Activated T-helper 17 cell treated with anti-CD3 and anti-CD28 coated beads, Interleukin-2, amount 50 U/mL, for 72 hours (primary cell): ENCODE data around the gene RNF187. TPM values are rescaled to one million over a fixed set of nuclear protein-coding genes. Genes with fewer than 3 reads are reported as not detected.

Experiments used
- total RNA-seq, 2 donors: library from RNA; stranded (reverse); gene quantifications; one replicate each; pipeline ENCODE4 v1.2.3, GENCODE V29; 2022

RNF187 gene
- total RNA-seq, 2 donors from 2014 or later = 92.7 to 111 TPM

Other genes with a start within 250 kb of the RNF187 start
- 10 to 100 TPM; 41.7 to 48.6 TPM for gene TRIM11, start 80.5 kb upstream of the RNF187 start, total RNA-seq
- 1 to 10 TPM; 1.7 to 1.9 TPM for gene TRIM17, start 70.5 kb upstream of the RNF187 start, total RNA-seq
- 1 to 10 TPM; 1.4 to 2.1 TPM for gene RHOU, start 248.1 kb downstream of the RNF187 start, total RNA-seq